Neuronal stem cell (in vitro differentiated cells): ENCODE data around the gene TDG.
"Not testable (repeated sequence)": the region's sequence is repeated elsewhere in the genome, so short reads cannot be mapped to it uniquely, and the experiment has no call there.

Experiments used
- DNase-seq: peaks from one replicate; pipeline ENCODE4 v3.0.0-alpha.2; 2013; ENCODE audit warnings: low spot score
- H2AFZ ChIP-seq: one replicate; pipeline ENCODE4 v1.6.1; 2013; ENCODE audit warnings: mild to moderate bottlenecking, low read length, inconsistent platforms
- H2AK5ac ChIP-seq: 2 replicates; pipeline ENCODE4 v1.6.1; 2013; ENCODE audit warnings: low read depth, mild to moderate bottlenecking, inconsistent platforms, low read length, moderate library complexity, mixed read lengths
- H2BK120ac ChIP-seq: 2 replicates; pipeline ENCODE4 v1.6.1; 2013; ENCODE audit warnings: low read depth, mild to moderate bottlenecking, inconsistent platforms, low read length, moderate library complexity, mixed read lengths
- H2BK12ac ChIP-seq: one replicate; pipeline ENCODE4 v1.6.1; 2013; ENCODE audit warnings: low read length, inconsistent platforms
- H2BK15ac ChIP-seq: 2 replicates; pipeline ENCODE4 v1.6.1; 2013; ENCODE audit warnings: mild to moderate bottlenecking, low read length, inconsistent platforms, mixed read lengths
- H2BK5ac ChIP-seq: one replicate; pipeline ENCODE4 v1.6.1; 2013; ENCODE audit warnings: inconsistent platforms, mild to moderate bottlenecking, low read length, moderate library complexity
- H3K14ac ChIP-seq: one replicate; pipeline ENCODE4 v1.6.1; 2013; ENCODE audit warnings: low read length, inconsistent platforms
- H3K18ac ChIP-seq: 2 replicates; pipeline ENCODE4 v1.6.1; 2013; ENCODE audit warnings: low read length, inconsistent platforms
- H3K23ac ChIP-seq: 2 replicates; pipeline ENCODE4 v1.6.1; 2013; ENCODE audit warnings: low read depth, mild to moderate bottlenecking, mixed read lengths, low read length, inconsistent platforms; ENCODE audit not compliant: poor library complexity
- H3K27ac ChIP-seq: replicated peaks from 3 replicates; pipeline ENCODE4 v1.5.1; 2013; ENCODE audit warnings: low read length, inconsistent platforms
- H3K27me3 ChIP-seq, 3 experiments: 2 replicates each; pipeline ENCODE4 v1.6.1; 2013; ENCODE audit warnings: low read length in 3 of 3, mild to moderate bottlenecking in 2 of 3, inconsistent platforms in 1 of 3, low read depth in 1 of 3, mixed read lengths in 1 of 3, moderate library complexity in 1 of 3; ENCODE audit not compliant: control insufficient read depth in 3 of 3, insufficient read depth in 3 of 3
- H3K36me3 ChIP-seq, 2 donors: replicated peaks in 1 of 2; 2 replicates each; pipeline ENCODE4 v1.6.1; 2013; ENCODE audit warnings: low read length in 2 of 2; ENCODE audit not compliant: control insufficient read depth in 2 of 2, insufficient read depth in 2 of 2
- H3K4ac ChIP-seq: 2 replicates; pipeline ENCODE4 v1.6.1; 2013; ENCODE audit warnings: inconsistent platforms, mild to moderate bottlenecking, low read length, moderate library complexity
- H3K4me1 ChIP-seq, 2 donors: 1 replicate in 1 of 2; 2 replicates in 1 of 2; pipeline ENCODE4 v1.6.1; 2013; ENCODE audit warnings: low read length in 2 of 2, low read depth in 1 of 2; ENCODE audit not compliant: control insufficient read depth in 2 of 2, insufficient read depth in 1 of 2
- H3K4me2 ChIP-seq: one replicate; pipeline ENCODE4 v1.6.1; 2013; ENCODE audit warnings: mild to moderate bottlenecking, low read length, inconsistent platforms; ENCODE audit not compliant: insufficient read depth, poor library complexity, severe bottlenecking
- H3K4me3 ChIP-seq, 2 donors: 2 replicates each; pipeline ENCODE4 v1.5.1; 2013; ENCODE audit warnings: low read length in 2 of 2, mild to moderate bottlenecking in 2 of 2, inconsistent platforms in 1 of 2, moderate library complexity in 1 of 2
- H3K79me1 ChIP-seq: one replicate; pipeline ENCODE4 v1.6.1; 2013; ENCODE audit warnings: low read depth, mild to moderate bottlenecking, inconsistent platforms, low read length, moderate library complexity
- H3K9ac ChIP-seq: one replicate; pipeline ENCODE4 v1.6.1; 2013; ENCODE audit warnings: mild to moderate bottlenecking, low read depth, low read length, inconsistent platforms; ENCODE audit not compliant: poor library complexity
- H3K9me3 ChIP-seq, 2 donors: replicated peaks in 1 of 2; 2 replicates each; pipeline versions ENCODE3 to v1.6.1; 2013; ENCODE audit warnings: low read length in 2 of 2, mild to moderate bottlenecking in 2 of 2, inconsistent platforms in 1 of 2, low read depth in 1 of 2, mixed read lengths in 1 of 2, moderate library complexity in 1 of 2; ENCODE audit not compliant: control insufficient read depth in 2 of 2, insufficient read depth in 1 of 2
- H4K8ac ChIP-seq: one replicate; pipeline ENCODE4 v1.6.1; 2013; ENCODE audit warnings: low read depth, mild to moderate bottlenecking, inconsistent platforms, low read length, moderate library complexity
- H4K91ac ChIP-seq: one replicate; pipeline ENCODE4 v1.6.1; 2013; ENCODE audit warnings: low read length, low read depth, mild to moderate bottlenecking, inconsistent platforms; ENCODE audit not compliant: poor library complexity
- WGBS, 2 donors: extraction: QIAGEN DNeasy Blood & Tissue Kit; methylation state at CpG; one replicate each; pipeline ENCODE4 v1.1.7; 2013; ENCODE audit warnings: missing lambda C conversion rate in 2 of 2, mixed read lengths in 1 of 2; ENCODE audit not compliant: insufficient read length in 2 of 2, insufficient replicate concordance in 1 of 2; ENCODE audit errors: extremely low coverage in 2 of 2; 5-methylcytosine and 5-hydroxymethylcytosine counted together

TDG gene

DNA sequence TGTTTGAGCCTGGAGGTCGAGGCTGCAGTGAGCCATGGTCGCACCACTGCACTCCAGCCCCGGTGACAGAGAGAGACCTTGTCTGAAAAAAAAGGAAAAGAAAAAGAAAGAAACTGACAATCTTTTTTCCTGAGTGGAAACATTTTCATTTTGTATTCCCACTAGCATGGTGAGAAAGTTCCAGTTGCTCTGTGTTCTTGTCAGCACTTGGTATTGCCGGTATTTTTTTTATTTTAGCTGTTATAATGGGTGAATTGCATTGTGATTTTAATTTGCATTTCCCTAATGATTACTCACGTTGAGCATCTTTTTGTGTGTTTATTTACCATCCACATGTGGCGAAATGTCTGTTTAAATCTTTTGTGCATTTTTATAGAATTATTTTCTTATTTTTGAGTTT is 58.7 kb downstream of the TDG start:
- no peak overlapping the region for H3K18ac ChIP-seq
- no peak overlapping the region for H3K23ac ChIP-seq
- no peak overlapping the region for H3K4ac ChIP-seq
- no peak overlapping the region for H2BK5ac ChIP-seq
- H3K36me3 ChIP-seq: no peaks in the 10 kb centered on the region
- no peak overlapping the region for H2BK15ac ChIP-seq
- H3K9ac ChIP-seq: no peak overlapping the region
- no peak overlapping the region for H2BK12ac ChIP-seq
- H3K14ac ChIP-seq: no peak overlapping the region
- H4K91ac ChIP-seq: no peak overlapping the region
- no peak overlapping the region for H2BK120ac ChIP-seq
- no peak overlapping the region for H3K4me2 ChIP-seq
- no peak overlapping the region for H2AK5ac ChIP-seq
- no CpG with 5 or more reads among the region's 6 CpGs for WGBS, 2 donors
- H3K79me1 ChIP-seq: no peaks in the 10 kb centered on the region
- H3K27me3 ChIP-seq: peaks cover 0 to 9% (median 0%) of the 10 kb centered on the region in 3 experiments
- peaks cover 0 to 6% of the 10 kb centered on the region in 2 donors for H3K9me3 ChIP-seq
- H4K8ac ChIP-seq: no peak overlapping the region
- no peak overlapping the region for H3K4me3 ChIP-seq
- no peaks in the 10 kb centered on the region for H3K4me1 ChIP-seq
- H3K27ac ChIP-seq: no peak overlapping the region
- H2AFZ ChIP-seq: no peak overlapping the region
- no peak for DNase-seq

DNA sequence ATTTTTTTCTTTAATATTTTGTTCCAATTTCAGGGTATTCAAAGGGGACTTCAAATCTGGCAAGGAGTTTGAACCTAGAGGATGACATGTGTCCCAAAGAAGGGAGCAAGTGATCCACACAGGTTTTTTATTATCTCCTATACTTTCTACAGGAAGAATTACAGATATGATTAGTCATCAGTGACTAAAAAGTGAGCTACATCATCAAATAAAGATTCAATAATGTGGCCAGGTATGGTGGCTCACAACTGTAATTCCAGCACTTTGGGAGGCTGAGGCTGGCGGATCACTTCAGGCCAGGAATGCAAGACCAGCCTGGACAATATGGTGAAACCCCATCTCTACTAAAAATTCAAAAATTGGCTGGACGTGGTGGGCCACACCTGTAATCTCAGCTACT is 60.1 kb downstream of the TDG start:
- Histone ChIP-seq H3K9ac (no peak overlapping the region), H3K18ac (no peak overlapping the region), H4K8ac (no peak overlapping the region), H3K4ac (no peak overlapping the region), H2BK12ac (no peak overlapping the region), H2BK5ac (no peak overlapping the region), H3K79me1 (no peaks in the 10 kb centered on the region), H2BK120ac (no peak overlapping the region), H3K14ac (no peak overlapping the region), H3K27ac (no peak overlapping the region), H2AK5ac (no peak overlapping the region), H3K4me3 (no peak overlapping the region), H3K4me1 (no peaks in the 10 kb centered on the region), H3K9me3 (peaks cover 0 to 6% of the 10 kb centered on the region in 2 donors), H3K23ac (no peak overlapping the region), H4K91ac (no peak overlapping the region), H3K36me3 (no peaks in the 10 kb centered on the region), H3K4me2 (no peak overlapping the region), H3K27me3 (peaks cover 0 to 9% (median 0%) of the 10 kb centered on the region in 3 experiments), H2BK15ac (no peak overlapping the region), H2AFZ (no peak overlapping the region)
- DNase-seq: no peak
- WGBS, 2 donors: no CpG with 5 or more reads among the region's 2 CpGs

DNA sequence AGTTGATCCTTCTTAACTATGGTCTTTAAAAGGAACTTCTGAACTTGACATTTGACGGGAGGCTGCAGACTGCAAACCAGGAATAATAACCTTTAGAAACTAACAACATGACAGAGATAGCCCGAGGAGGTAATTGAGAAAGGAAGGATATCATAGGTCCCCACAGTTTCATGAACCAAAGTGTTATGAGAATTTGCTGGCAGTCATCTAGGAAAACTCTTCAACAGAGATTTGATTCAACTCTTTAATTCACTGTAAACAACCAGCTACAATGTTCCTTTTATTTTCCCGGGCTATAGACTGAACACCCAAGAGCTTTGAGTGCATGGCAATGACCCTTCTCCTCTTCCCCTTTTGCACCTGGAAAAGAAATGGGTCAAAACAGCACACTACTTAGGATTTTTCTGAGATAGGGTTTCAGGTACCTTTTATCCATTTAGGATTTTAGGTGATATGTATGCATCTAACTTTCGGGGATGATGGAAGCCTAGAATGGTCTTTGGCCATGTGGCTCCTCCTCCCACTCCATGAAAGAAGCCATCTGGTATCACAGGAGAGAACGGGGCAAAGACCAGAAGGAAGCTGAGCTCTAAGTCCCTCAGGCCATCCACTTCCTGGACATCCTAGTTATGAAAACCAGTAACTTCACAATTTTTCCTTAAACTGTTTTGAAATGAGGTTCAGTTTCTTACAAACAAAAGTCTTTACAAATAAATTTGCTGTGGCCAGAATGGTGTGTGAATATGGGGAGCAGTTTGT is 61.3 kb downstream of the TDG start:
- no peak overlapping the region for H4K8ac ChIP-seq
- H3K18ac ChIP-seq: no peak overlapping the region
- no peak overlapping the region for H2BK15ac ChIP-seq
- H3K9me3 ChIP-seq: peaks cover 0 to 6% of the 10 kb centered on the region in 2 donors
- no peak overlapping the region for H3K23ac ChIP-seq
- H2BK120ac ChIP-seq: no peak overlapping the region
- H3K14ac ChIP-seq: no peak overlapping the region
- H3K4me1 ChIP-seq: no peaks in the 10 kb centered on the region
- no peak overlapping the region for H3K9ac ChIP-seq
- H3K4ac ChIP-seq: no peak overlapping the region
- H3K36me3 ChIP-seq: no peaks in the 10 kb centered on the region
- no peak overlapping the region for H2AFZ ChIP-seq
- no peak overlapping the region for H2AK5ac ChIP-seq
- DNase-seq: no peak
- no peak overlapping the region for H2BK12ac ChIP-seq
- no peak overlapping the region for H4K91ac ChIP-seq
- H2BK5ac ChIP-seq: no peak overlapping the region
- no peak overlapping the region for H3K27ac ChIP-seq
- H3K4me2 ChIP-seq: no peak overlapping the region
- no peaks in the 10 kb centered on the region for H3K79me1 ChIP-seq
- H3K4me3 ChIP-seq: no peak overlapping the region
- peaks cover 0 to 9% (median 0%) of the 10 kb centered on the region in 3 experiments for H3K27me3 ChIP-seq
- no CpG with 5 or more reads among the region's 5 CpGs for WGBS, 2 donors

DNA sequence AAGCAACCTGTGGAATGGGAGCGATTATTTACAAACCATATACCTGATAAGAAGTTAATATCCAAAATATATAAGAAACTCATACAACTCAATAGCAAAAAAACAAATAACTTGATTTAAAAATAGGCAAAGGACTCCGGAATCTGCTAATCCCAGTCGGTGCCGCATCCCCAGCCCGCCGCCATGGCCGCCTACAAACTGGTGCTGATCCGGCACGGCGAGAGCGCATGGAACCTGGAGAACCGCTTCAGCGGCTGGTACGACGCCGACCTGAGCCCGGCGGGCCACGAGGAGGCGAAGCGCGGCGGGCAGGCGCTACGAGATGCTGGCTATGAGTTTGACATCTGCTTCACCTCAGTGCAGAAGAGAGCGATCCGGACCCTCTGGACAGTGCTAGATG is 64.9 kb downstream of the TDG start:
- not testable (repeated sequence) for H3K18ac ChIP-seq, H3K27me3 ChIP-seq, H2AK5ac ChIP-seq

More for the DNA sequence above, 64.9 kb downstream of the TDG start:
- not testable (repeated sequence) for H2BK120ac ChIP-seq, H2BK15ac ChIP-seq, H3K79me1 ChIP-seq, H3K4me1 ChIP-seq, H2BK12ac ChIP-seq, H2AFZ ChIP-seq, H4K91ac ChIP-seq, H4K8ac ChIP-seq, H2BK5ac ChIP-seq, H3K27ac ChIP-seq, H3K9ac ChIP-seq, H3K23ac ChIP-seq, H3K9me3 ChIP-seq, H3K4me3 ChIP-seq, H3K36me3 ChIP-seq, H3K4me2 ChIP-seq, H3K14ac ChIP-seq, H3K4ac ChIP-seq, DNase-seq
- WGBS, 2 donors: no CpG with 5 or more reads among the region's 27 CpGs
